Activated T-cell treated with anti-CD3 and anti-CD28 coated beads for 4 hours (primary cell): Measurements from ENCODE around the gene NFIA.

ENCODE experiments used
- DNase-seq: peaks from one replicate; pipeline ENCODE4 v3.0.0-alpha.2; 2020

The NFIA gene

GRCh38 chr1:61348025-61348665 lies 265.8 kb downstream of the NFIA start:
- DNase-seq, result no peak

DNA sequence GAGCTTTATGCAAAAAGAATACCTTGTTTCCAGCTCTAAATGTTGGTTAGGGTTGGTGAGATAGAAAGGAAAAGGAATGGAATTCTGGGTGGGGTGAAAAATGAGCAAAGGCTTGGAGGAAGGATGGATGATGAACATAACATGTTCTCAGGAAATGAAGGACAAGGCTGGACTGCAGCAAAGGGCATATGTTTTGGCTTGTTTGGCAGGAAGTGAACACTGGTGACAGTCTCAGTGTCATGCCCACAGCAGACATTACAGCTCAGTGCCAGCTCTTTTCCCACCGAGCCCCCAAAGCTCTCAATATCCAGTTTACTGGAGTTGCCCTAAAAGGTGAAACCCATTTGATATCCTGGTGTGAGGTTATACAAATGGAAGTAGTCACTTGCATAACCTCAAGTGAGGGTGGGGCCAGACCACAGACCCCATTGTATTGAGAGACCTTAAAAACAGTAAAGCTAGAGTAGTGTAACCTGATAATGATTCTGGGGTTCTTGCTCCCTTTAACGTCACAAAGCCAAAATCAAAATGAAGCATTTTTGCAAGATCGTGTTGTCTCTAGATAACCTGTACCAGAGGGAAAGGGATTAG lies 270.6 kb downstream of the NFIA start:
- no peak for DNase-seq

- no peak for DNase-seq
Observed at GRCh38 chr1:61353797-61354406, 271.5 kb downstream of the NFIA start.

DNA sequence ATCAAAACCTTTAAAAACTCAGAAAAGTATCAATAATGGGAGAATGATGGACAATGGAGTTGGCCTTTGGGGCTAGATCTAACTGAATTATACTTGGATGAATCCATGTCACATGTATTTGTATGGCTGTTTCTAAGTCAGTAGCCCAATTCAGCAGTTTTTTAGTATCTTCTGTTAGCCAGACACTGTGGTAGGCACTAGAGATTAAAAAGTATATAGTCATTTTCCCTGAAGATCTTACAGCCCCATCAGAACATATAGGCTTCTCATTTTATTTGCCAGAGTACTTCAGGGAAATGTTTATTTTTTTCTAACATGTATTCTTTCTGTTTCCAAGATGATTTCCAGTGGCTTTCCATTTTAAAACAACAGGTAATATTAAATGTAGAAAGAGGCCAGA lies 273.7 kb downstream of the NFIA start:
- no peak for DNase-seq

DNA sequence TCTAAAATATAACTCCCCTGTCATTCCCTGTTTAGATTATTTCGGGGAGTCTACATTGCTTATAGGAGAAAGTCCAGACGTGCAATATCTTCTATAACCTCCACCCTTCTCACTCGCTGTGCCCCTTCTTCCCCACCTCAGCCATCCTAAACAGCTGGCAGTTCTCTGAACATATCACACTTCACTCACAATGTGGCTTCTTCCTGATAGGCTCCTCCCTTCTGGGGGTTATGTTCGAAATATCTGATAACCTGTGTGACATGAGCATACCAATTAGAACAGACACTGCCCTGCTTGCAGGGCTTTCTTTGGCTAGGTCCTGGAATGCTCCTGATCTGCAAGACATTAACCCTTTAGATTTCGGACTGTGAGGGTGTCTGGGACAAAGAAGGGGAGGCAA lies 274.6 kb downstream of the NFIA start:
- DNase-seq, result no peak

- DNase-seq, result no peak
Observed at GRCh38 chr1:61357539-61357938, 275.2 kb downstream of the NFIA start.

- no peak for DNase-seq
Observed at GRCh38 chr1:61358770-61359455, 276.6 kb downstream of the NFIA start.

GRCh38 chr1:61361931-61362330 lies 279.6 kb downstream of the NFIA start:
- no peak for DNase-seq

- DNase-seq, result no peak
Observed at GRCh38 chr1:61362351-61362750, 280.0 kb downstream of the NFIA start.

DNA sequence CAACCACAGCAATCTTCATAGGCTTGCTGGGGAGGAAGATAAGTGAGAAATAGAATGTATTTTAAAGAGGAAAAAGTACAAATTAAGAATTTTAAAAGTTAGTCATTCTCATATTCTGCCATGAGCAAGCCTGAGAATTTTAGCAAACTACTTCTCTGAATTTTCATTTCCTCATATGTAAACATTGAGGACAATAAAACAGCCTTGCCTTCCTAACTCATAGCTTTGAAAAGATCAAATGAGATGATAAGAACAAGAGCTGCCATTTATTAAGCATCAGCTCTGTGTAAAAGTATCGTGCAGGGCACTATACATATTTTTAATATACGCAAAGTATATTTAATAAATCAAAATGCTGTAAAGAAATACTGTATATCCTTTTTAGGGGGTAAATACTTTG lies 286.0 kb downstream of the NFIA start:
- DNase-seq, result no peak

DNA sequence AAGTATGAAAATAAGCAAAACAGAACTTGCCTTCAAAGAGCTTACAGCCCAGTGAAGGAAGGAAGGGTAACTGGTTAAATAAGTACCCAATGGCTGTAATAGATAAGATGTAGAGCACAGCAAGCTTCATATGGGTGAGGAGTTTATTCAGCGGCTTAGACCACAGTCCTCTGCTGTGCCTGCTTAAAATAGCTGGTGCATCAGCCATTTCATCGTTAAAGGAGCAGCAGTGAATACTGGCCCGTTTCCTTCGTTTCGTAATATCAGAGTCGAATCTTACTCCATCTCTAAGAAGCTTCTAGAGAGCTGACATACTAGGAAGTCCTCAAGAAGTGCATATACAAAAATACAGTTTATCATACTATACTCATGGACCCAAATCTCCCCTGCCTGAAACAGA lies 286.5 kb downstream of the NFIA start:
- DNase-seq, result no peak

GRCh38 chr1:61370177-61370912 lies 288.0 kb downstream of the NFIA start:
- DNase-seq, result no peak

DNA sequence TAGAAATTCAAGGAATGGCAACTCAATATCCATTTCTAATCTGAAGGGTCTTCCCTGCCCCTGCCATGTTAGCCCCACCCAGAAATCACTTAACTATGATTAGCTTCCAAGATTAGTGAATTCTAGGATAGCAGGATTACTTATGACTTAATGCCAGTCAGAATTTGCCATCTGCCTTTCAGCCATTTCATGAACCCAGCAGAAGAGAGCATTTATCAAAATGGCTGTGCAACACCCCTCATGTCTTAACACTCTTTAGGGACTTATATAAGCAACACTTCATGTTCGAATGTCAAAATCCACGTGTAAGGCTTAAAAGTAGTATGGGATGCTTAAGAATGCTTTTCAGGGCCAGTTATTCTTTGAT lies 288.5 kb downstream of the NFIA start:
- no peak for DNase-seq

- no peak for DNase-seq
Observed at GRCh38 chr1:61372944-61373343, 290.6 kb downstream of the NFIA start.

DNA sequence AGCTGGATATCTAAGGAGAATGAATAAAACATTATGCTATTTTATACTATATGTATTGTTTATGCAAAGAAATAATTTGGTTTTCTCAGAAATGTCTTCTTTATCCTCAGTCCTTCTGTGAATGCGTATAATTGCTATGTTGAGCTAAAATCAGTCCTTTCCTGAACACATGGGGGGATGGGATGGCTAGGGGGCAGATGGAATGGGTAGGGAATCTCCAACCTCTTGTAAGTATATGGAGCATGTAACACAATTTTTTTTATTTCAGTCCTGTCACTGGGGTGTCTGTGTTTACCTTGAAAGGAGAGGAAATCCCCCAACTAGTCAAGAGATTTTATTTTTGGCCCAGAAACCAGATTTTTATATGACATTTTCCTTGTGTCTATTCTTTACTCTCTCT lies 291.8 kb downstream of the NFIA start:
- DNase-seq, result no peak

DNA sequence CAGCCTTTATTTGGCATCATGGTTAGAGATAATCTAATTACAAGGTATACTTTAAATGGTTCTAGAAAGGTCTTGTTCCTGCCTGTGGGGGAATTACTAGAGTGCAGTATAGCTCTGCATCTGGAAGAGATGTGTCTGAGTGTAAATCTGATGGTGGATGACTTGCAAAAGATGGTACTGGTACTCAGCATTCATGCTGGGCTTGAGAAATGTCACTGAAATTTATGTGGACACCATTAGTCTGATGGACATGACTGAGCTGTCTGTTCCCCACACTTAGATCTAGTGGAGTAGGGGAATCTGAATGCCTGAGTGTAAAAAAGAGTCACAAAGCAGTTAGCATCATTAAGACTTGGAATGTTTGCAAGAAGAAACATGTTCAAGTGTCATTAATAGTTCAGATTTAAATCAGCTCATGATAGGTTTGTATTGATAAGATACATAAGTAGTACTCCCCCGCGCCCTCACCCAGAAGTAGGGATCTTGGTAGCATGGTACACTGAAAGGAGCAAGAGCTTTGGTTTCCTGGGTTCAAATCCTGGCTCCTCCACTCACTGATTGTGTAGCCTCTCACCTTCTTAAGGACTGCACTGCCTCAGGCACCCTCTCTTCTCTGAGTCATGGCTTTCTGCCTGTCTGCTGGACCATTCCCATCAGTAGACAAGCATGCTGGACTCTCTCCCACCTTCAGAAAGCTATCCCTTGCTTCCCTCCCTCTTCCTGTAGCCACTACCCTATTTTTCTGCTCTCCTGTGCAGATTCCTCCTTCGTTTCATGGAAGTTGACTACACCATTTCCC lies 292.9 kb downstream of the NFIA start:
- no peak for DNase-seq

DNA sequence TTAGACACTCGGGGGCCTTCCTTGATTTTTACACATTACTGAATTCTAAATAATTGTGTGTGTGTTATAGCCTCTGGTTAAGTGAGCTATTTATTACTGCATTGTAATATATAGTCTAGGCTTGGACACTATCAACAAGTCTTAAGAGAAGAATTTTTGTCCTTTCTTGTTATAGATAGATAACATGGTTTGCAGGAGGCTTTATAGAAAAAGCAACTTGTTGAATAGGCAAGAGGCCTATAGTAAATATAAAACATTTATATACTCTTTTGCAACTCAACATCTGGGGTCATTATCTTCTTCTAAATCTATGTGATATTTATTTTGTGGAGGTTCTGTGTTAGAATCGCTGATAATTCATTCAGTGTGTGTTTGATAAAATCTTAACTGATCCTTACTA lies 293.8 kb downstream of the NFIA start:
- no peak for DNase-seq

DNA sequence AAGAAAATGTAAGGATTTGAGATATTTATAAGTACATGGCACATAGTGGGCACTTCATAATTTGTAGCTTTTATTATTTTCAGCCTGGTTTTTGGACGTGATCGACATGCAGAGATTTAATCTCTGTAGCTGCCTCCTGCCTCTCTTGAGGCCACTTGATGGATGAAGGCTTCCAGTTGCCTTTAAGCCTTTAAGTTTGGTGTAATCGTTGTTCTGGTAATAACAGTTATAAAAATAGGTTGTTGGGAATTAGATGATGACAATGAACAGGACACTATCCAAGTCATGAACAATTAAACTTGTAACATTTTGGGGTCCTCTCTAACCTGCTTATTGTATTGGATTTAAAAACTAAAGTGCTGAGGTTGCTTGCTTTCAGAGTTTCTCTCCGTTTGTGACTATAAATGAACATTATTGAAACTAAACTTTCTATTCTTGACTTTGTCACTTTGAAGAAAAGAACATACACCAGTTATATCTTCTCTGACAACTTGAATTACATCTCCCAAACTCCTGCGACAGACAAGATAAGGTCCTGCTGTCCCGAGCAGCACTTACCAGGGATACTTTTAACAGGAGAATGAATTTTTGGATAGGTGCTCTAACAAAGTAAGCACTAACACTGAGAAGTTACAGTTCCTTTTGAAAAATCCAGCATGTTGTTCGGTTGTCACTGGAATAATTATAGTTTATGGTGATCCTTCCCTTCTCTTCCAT lies 295.0 kb downstream of the NFIA start:
- DNase-seq, result no peak

- no peak for DNase-seq
Observed at GRCh38 chr1:61378494-61379180, 296.3 kb downstream of the NFIA start.

DNA sequence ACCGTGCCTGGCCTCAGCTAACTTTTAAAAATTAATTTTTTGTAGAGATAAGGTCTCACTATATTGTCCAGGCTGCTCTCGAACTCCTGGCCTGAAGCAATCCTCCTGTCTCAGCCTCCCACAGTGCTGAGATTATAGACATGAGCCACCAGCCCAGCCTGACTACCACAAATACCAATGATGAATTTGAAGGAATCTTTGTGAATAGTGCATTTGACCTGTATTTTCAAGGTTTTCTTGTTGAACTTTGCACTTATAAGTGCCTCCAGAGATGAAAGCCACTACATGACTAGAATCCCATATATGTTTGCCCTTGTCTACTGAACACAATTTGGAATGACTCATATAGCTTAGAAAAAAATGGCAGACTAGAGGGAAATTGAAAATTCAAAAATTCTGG lies 297.3 kb downstream of the NFIA start:
- DNase-seq, result no peak

GRCh38 chr1:61380561-61380960 lies 298.2 kb downstream of the NFIA start:
- no peak for DNase-seq
